ENCODE data around the gene ZNF740.

DNA sequence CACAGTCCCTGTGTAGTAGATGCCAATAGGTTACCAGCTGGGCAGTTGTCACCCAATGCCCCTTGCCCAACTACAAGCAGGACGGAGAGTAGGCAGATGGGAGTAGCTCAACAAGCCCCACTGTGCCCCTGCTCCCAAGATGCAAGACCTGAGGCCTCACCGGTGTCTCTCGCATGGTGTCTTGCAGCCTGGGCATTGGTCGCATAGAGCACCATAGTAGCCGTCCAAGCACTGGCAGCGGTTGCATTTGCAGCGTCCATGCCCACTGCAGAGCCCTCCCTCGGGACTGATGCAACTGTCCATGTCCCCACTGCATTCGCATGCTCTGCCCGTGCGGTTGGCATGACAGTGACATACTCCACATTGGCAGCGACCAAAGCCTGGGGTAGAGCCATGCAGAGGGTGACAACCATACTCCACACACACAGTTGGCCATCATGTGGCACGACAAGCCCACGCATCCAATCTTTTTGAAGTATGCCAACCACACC, 12.1 kb downstream of the ZNF740 start:
- TF ChIP-seq CTCF (conservative IDR thresholded peaks at IDR 0.05; ENCODE audit: low read length) (no peak), EZH2phosphoT487 (IDR thresholded peaks at IDR 0.05; ENCODE audit: borderline replicate concordance, low read depth, low read length) (no peak)

All from OCI-LY7 (cell line).